H9 (cell line): ENCODE results near the gene VAMP2. TPM values are rescaled to one million over a fixed set of nuclear protein-coding genes. Genes with fewer than 3 reads are reported as not detected.

Source experiments
- DNase-seq: peaks from one replicate; pipeline ENCODE4 v3.0.0-alpha.2; 2017
- H2AFZ ChIP-seq: one replicate; pipeline ENCODE4 v1.6.1; 2013; ENCODE audit warnings: mild to moderate bottlenecking, low read length, control low read depth, moderate library complexity
- H2AK5ac ChIP-seq: 2 replicates; pipeline ENCODE4 v1.6.1; 2013; ENCODE audit warnings: low read length, control low read depth, mixed read lengths; ENCODE audit not compliant: insufficient read length
- H2BK120ac ChIP-seq: one replicate; pipeline ENCODE4 v1.6.1; 2013; ENCODE audit warnings: low read depth, mild to moderate bottlenecking, low read length, control low read depth, inconsistent platforms; ENCODE audit not compliant: poor library complexity, severe bottlenecking
- H2BK12ac ChIP-seq: 2 replicates; pipeline ENCODE4 v1.6.1; 2013; ENCODE audit warnings: low read length, control low read depth, mixed read lengths, low read depth; ENCODE audit not compliant: insufficient read length
- H2BK15ac ChIP-seq: 2 replicates; pipeline ENCODE4 v1.6.1; 2013; ENCODE audit warnings: low read depth, low read length, control low read depth
- H2BK20ac ChIP-seq: one replicate; pipeline ENCODE4 v1.6.1; 2013; ENCODE audit warnings: low read depth, mild to moderate bottlenecking, low read length, control low read depth, inconsistent platforms; ENCODE audit not compliant: poor library complexity, severe bottlenecking
- H2BK5ac ChIP-seq: 2 replicates; pipeline ENCODE4 v1.6.1; 2013; ENCODE audit warnings: low read length, control low read depth, mixed read lengths; ENCODE audit not compliant: insufficient read length
- H3K14ac ChIP-seq: 2 replicates; pipeline ENCODE4 v1.6.1; 2013; ENCODE audit warnings: low read length, control low read depth; ENCODE audit not compliant: insufficient read depth
- H3K18ac ChIP-seq: 2 replicates; pipeline ENCODE4 v1.6.1; 2013; ENCODE audit warnings: low read depth, mild to moderate bottlenecking, mixed read lengths, low read length, control low read depth; ENCODE audit not compliant: insufficient read length
- H3K23ac ChIP-seq: 2 replicates; pipeline ENCODE4 v1.6.1; 2013; ENCODE audit warnings: low read length, control low read depth, mixed read lengths, low read depth; ENCODE audit not compliant: insufficient read length
- H3K23me2 ChIP-seq: 2 replicates; pipeline ENCODE4 v1.6.1; 2013; ENCODE audit warnings: low read depth, mild to moderate bottlenecking, mixed read lengths, low read length, control low read depth; ENCODE audit not compliant: insufficient read length, poor library complexity, severe bottlenecking
- H3K27ac ChIP-seq: 2 replicates; pipeline ENCODE4 v1.5.1; 2013; ENCODE audit warnings: low read length, control low read depth, mixed read lengths, low read depth; ENCODE audit not compliant: insufficient read length
- H3K27me3 ChIP-seq: 2 replicates; pipeline ENCODE4 v1.6.1; 2013; ENCODE audit warnings: low read length, control low read depth, inconsistent platforms; ENCODE audit not compliant: insufficient read depth
- H3K4ac ChIP-seq: 2 replicates; pipeline ENCODE4 v1.6.1; 2013; ENCODE audit warnings: low read depth, mild to moderate bottlenecking, control low read depth, inconsistent platforms, low read length, moderate library complexity
- H3K4me1 ChIP-seq: 2 replicates; pipeline ENCODE4 v1.6.1; 2013; ENCODE audit warnings: low read length, control low read depth, inconsistent platforms; ENCODE audit not compliant: insufficient read depth
- H3K4me2 ChIP-seq: 2 replicates; pipeline ENCODE4 v1.6.1; 2013; ENCODE audit warnings: low read length, control low read depth, mixed read lengths; ENCODE audit not compliant: insufficient read length, insufficient read depth
- H3K56ac ChIP-seq: 2 replicates; pipeline ENCODE4 v1.6.1; 2013; ENCODE audit warnings: low read depth, mild to moderate bottlenecking, mixed read lengths, low read length, control low read depth; ENCODE audit not compliant: insufficient read length
- H3K79me1 ChIP-seq: 2 replicates; pipeline ENCODE4 v1.6.1; 2013; ENCODE audit warnings: low read depth, mild to moderate bottlenecking, moderate library complexity, low read length, control low read depth, inconsistent platforms; ENCODE audit not compliant: insufficient read depth, poor library complexity, severe bottlenecking
- H3K79me2 ChIP-seq: 2 replicates; pipeline ENCODE4 v1.6.1; 2013; ENCODE audit warnings: low read length, control low read depth, inconsistent platforms; ENCODE audit not compliant: insufficient read depth
- H3K9ac ChIP-seq: 2 replicates; pipeline ENCODE4 v1.6.1; 2013; ENCODE audit warnings: low read length, control low read depth, mixed read lengths; ENCODE audit not compliant: insufficient read length; ENCODE audit errors: extremely low read depth
- H3K9me3 ChIP-seq: one replicate; pipeline ENCODE4 v1.6.1; 2013; ENCODE audit warnings: low read depth, low read length, inconsistent platforms; ENCODE audit not compliant: control insufficient read depth
- H3T11ph ChIP-seq: one replicate; pipeline ENCODE4 v1.6.1; 2013; ENCODE audit warnings: mild to moderate bottlenecking, low read length, control low read depth, inconsistent platforms
- H4K20me1 ChIP-seq: one replicate; pipeline ENCODE4 v1.6.1; 2013; ENCODE audit not compliant: control insufficient read depth, insufficient read length, insufficient read depth
- H4K5ac ChIP-seq: 2 replicates; pipeline ENCODE4 v1.6.1; 2013; ENCODE audit warnings: low read depth, mild to moderate bottlenecking, mixed read lengths, low read length, control low read depth; ENCODE audit not compliant: insufficient read length
- H4K8ac ChIP-seq: replicated peaks from 2 replicates; pipeline ENCODE4 v1.6.1; 2013; ENCODE audit warnings: low read length, control low read depth, mixed read lengths, low read depth; ENCODE audit not compliant: insufficient read length
- H4K91ac ChIP-seq: 2 replicates; pipeline ENCODE4 v1.6.1; 2013; ENCODE audit warnings: low read depth, mild to moderate bottlenecking, moderate library complexity, mixed read lengths, low read length, control low read depth; ENCODE audit not compliant: insufficient read length
- H3K27ac Mint-ChIP-seq, 3 experiments: 2 replicates in 2 of 3; 3 replicates in 1 of 3; pipeline ENCODE4 v1.8.0; 2020 to 2021; ENCODE audit warnings: mixed read lengths in 3 of 3, mild to moderate bottlenecking in 1 of 3, moderate library complexity in 1 of 3
- H3K27me3 Mint-ChIP-seq: 2 replicates; pipeline ENCODE4 v1.8.0; 2021; ENCODE audit warnings: low read depth, mild to moderate bottlenecking, moderate library complexity, mixed read lengths
- H3K36me3 Mint-ChIP-seq, 3 experiments: 2 replicates in 2 of 3; 3 replicates in 1 of 3; pipeline ENCODE4 v1.8.0; 2020 to 2021; ENCODE audit warnings: low read depth in 3 of 3, mixed read lengths in 3 of 3; ENCODE audit not compliant: insufficient read depth in 1 of 3
- H3K4me1 Mint-ChIP-seq, 2 experiments: 2 replicates each; pipeline ENCODE4 v1.8.0; 2020; ENCODE audit warnings: mixed read lengths in 2 of 2
- H3K4me3 Mint-ChIP-seq, 2 experiments: 2 replicates in 1 of 2; 3 replicates in 1 of 2; pipeline ENCODE4 v1.8.0; 2020 to 2021; ENCODE audit warnings: mild to moderate bottlenecking in 2 of 2, mixed read lengths in 2 of 2, moderate library complexity in 1 of 2
- H3K9me3 Mint-ChIP-seq, 2 experiments: 2 replicates in 1 of 2; 3 replicates in 1 of 2; pipeline ENCODE4 v1.8.0; 2020; ENCODE audit warnings: mild to moderate bottlenecking in 2 of 2, mixed read lengths in 2 of 2, moderate library complexity in 1 of 2
- WGBS: extraction: QIAGEN DNeasy Blood & Tissue Kit; methylation state at CpG from one replicate; pipeline ENCODE4 v1.1.7; 2013; ENCODE audit warnings: missing lambda C conversion rate, low lambda C conversion rate, mixed read lengths; ENCODE audit not compliant: insufficient read length; ENCODE audit errors: extremely low coverage; 5-methylcytosine and 5-hydroxymethylcytosine counted together
- total RNA-seq: library from RNA; stranded (reverse); gene quantifications from 2 replicates; pipeline ENCODE4 v1.2.1, GENCODE V29; 2021
- TF ChIP-seq, protein P1 (sequence below): fragments of 200-600 bp; sonication (generic); conservative IDR thresholded peaks from 3 replicates; pipeline ENCODE4 v1.8.0; 2021; ENCODE audit warnings: antibody characterized with exemption, mild to moderate bottlenecking

The VAMP2 gene
- total RNA-seq, 1 experiment from 2014 or later, result 22.8 TPM

GRCh38 chr17:8128125-8128784 lies 34.5 kb downstream of the VAMP2 start:
- H3K27ac ChIP-seq, result no peak overlapping the region
- no peak overlapping the region for H3K4ac ChIP-seq
- no peak overlapping the region for H2AFZ ChIP-seq
- no peak overlapping the region for H4K8ac ChIP-seq
- H3K56ac ChIP-seq, result no peak overlapping the region
- no peak overlapping the region for H2BK12ac ChIP-seq
- peaks cover 74% of the 10 kb centered on the region for H3K27me3 Mint-ChIP-seq
- no peak overlapping the region for H2BK5ac ChIP-seq
- H3K23me2 ChIP-seq, result peaks cover 29% of the 10 kb centered on the region
- no peaks in the 10 kb centered on the region; the same call in 1 of the 2 replicates for H3K4me1 ChIP-seq
- H3K9ac ChIP-seq, result no peak overlapping the region
- H2BK120ac ChIP-seq, result no peak overlapping the region
- H3K4me3 Mint-ChIP-seq, result peak overlapping the region in 1 of 2 experiments; percentile 45; a peak in 2 of 5 replicates
- no peak overlapping the region for H4K91ac ChIP-seq
- H3K4me2 ChIP-seq, result no peak overlapping the region
- no peak overlapping the region for H3K23ac ChIP-seq
- H3K27ac Mint-ChIP-seq, result no peak overlapping the region
- H3K36me3 Mint-ChIP-seq, result no peaks in the 10 kb centered on the region; a peak in 1 of 7 replicates
- H3K9me3 Mint-ChIP-seq, result peaks cover 2 to 8% of the 10 kb centered on the region in 2 experiments; a peak in 3 of 5 replicates
- H2AK5ac ChIP-seq, result no peak overlapping the region
- H3K14ac ChIP-seq, result no peak overlapping the region
- no peak overlapping the region for H3K18ac ChIP-seq
- no CpG with 5 or more reads among the region's 14 CpGs for WGBS
- H4K20me1 ChIP-seq, result no peaks in the 10 kb centered on the region
- H3K27me3 ChIP-seq, result peaks cover 25% of the 10 kb centered on the region
- H2BK15ac ChIP-seq, result no peak overlapping the region
- no peak for DNase-seq
- H3K79me2 ChIP-seq, result no peaks in the 10 kb centered on the region
- TF ChIP-seq, protein P1, sequence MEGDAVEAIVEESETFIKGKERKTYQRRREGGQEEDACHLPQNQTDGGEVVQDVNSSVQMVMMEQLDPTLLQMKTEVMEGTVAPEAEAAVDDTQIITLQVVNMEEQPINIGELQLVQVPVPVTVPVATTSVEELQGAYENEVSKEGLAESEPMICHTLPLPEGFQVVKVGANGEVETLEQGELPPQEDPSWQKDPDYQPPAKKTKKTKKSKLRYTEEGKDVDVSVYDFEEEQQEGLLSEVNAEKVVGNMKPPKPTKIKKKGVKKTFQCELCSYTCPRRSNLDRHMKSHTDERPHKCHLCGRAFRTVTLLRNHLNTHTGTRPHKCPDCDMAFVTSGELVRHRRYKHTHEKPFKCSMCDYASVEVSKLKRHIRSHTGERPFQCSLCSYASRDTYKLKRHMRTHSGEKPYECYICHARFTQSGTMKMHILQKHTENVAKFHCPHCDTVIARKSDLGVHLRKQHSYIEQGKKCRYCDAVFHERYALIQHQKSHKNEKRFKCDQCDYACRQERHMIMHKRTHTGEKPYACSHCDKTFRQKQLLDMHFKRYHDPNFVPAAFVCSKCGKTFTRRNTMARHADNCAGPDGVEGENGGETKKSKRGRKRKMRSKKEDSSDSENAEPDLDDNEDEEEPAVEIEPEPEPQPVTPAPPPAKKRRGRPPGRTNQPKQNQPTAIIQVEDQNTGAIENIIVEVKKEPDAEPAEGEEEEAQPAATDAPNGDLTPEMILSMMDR, result no peak
- no peak overlapping the region for H4K5ac ChIP-seq
- no peak overlapping the region for H3T11ph ChIP-seq
- H3K9me3 ChIP-seq, result no peaks in the 10 kb centered on the region
- no peaks in the 10 kb centered on the region for H3K79me1 ChIP-seq
- peaks cover 30 to 37% of the 10 kb centered on the region in 2 experiments for H3K4me1 Mint-ChIP-seq
- no peak overlapping the region for H2BK20ac ChIP-seq
